K562 (cell line): ENCODE measurements around the gene NT5C2. TPM values are rescaled to one million over a fixed set of nuclear protein-coding genes. Genes with fewer than 3 reads are reported as not detected.

Source experiments
- E2F8 ChIP-seq: fragments of 450-650 bp; IDR thresholded peaks from 2 replicates; pipeline ENCODE4 v1.7.1; 2018; ENCODE audit warnings: mild to moderate bottlenecking, low read depth; ENCODE audit not compliant: partially characterized antibody
- JUN ChIP-seq, 2 experiments: sonication (generic) in 1 of 2; formaldehyde crosslinking in 1 of 2; IDR thresholded peaks; 2 replicates each; pipeline versions ENCODE4 v1.6.1 to v1.8.0; 2012 to 2022; ENCODE audit warnings: borderline replicate concordance in 2 of 2, mild to moderate bottlenecking in 2 of 2, improper control_type of control experiment in 1 of 2, low read depth in 1 of 2, low read length in 1 of 2, missing genetic modification reagents in 1 of 2
- MCM2 ChIP-seq: fragments of 450-650 bp; IDR thresholded peaks from 2 replicates; pipeline ENCODE4 v1.6.1; 2017; ENCODE audit warnings: low read depth, mild to moderate bottlenecking
- NR2C2 ChIP-seq, 2 experiments: fragments of 200-800 bp in 1 of 2; sonication (Bioruptor generic) in 1 of 2; sonication (generic) in 1 of 2; formaldehyde crosslinking in 1 of 2; IDR thresholded peaks; 2 replicates each; pipeline versions ENCODE4 v1.6.1 to v1.8.0; 2016 to 2022; ENCODE audit warnings: mild to moderate bottlenecking in 1 of 2, missing compliant biosample characterization in 1 of 2, missing genetic modification characterization in 1 of 2, missing genetic modification reagents in 1 of 2
- SMARCA4 ChIP-seq: fragments of 450-650 bp; IDR thresholded peaks from 2 replicates; pipeline ENCODE4 v1.6.1; 2016
- YY1 ChIP-seq, 3 experiments: IDR thresholded peaks; 2 replicates each; pipeline ENCODE4 v1.6.1; 2011; ENCODE audit warnings: low read length in 2 of 3, mild to moderate bottlenecking in 2 of 3, moderate library complexity in 2 of 3, borderline replicate concordance in 1 of 3, control low read depth in 1 of 3, low read depth in 1 of 3; ENCODE audit not compliant: insufficient read depth in 3 of 3, insufficient replicate concordance in 2 of 3, control insufficient read depth in 1 of 3, insufficient read length in 1 of 3; ENCODE audit errors: extremely low read depth in 1 of 3
- ZNF146 ChIP-seq: IDR thresholded peaks from one replicate; pipeline ENCODE4 v1.6.1; 2018; ENCODE audit warnings: missing compliant biosample characterization; ENCODE audit not compliant: unreplicated experiment
- polyA plus RNA-seq, 8 experiments: library from polyadenylated mRNA; depleted of rRNA in 4 of 8; stranded (reverse) in 5 of 8; unstranded in 3 of 8; fragments of >200 nt; fragmentation: Nextera tagmentation in 2 of 8; fragmentation: Illumina TruSeq in 1 of 8; extraction: Ambion mirVana in 2 of 8; extraction: Trizol in 1 of 8; gene quantifications; 2 replicates each; pipeline versions ENCODE4 v1.2.1 to v1.2.3, GENCODE V29; 2011 to 2014; ENCODE audit warnings: inconsistent platforms in 1 of 8, missing spikeins in 1 of 8
- total RNA-seq, 7 experiments: library from RNA; depleted of rRNA in 6 of 7; stranded (reverse); fragments of >200 nt in 6 of 7; fragmentation: Illumina TruSeq in 2 of 7; extraction: Trizol in 2 of 7; gene quantifications; 2 replicates each; pipeline versions ENCODE4 v1.2.1 to v1.2.3, GENCODE V29; 2011 to 2021; ENCODE audit warnings: low replicate concordance in 1 of 7
- TF ChIP-seq, protein P1 (sequence below): fragments of 450-650 bp; IDR thresholded peaks from 2 replicates; pipeline ENCODE4 v1.6.1; 2016; ENCODE audit warnings: missing biosample characterization, missing genetic modification characterization
- TF ChIP-seq, protein P2 (sequence below): IDR thresholded peaks from 2 replicates; pipeline ENCODE4 v1.6.1; 2011; ENCODE audit warnings: borderline replicate concordance, low read depth, mild to moderate bottlenecking, moderate library complexity, low read length; ENCODE audit not compliant: insufficient read depth, poor library complexity, severe bottlenecking
- TF ChIP-seq, protein P3 (sequence below): fragments of 250-450 bp; sonication (Bioruptor Pico); IDR thresholded peaks from 2 replicates; pipeline ENCODE4 v1.8.0; 2022; ENCODE audit warnings: moderate library complexity, mild to moderate bottlenecking, inconsistent platforms
- TF ChIP-seq, protein P4 (sequence below): sonication (generic); formaldehyde crosslinking; IDR thresholded peaks from 2 replicates; pipeline ENCODE4 v1.8.1; 2023; ENCODE audit warnings: missing genetic modification reagents, mild to moderate bottlenecking, borderline replicate concordance
- TF ChIP-seq, protein P5 (sequence below): fragments of 250-450 bp; sonication (Bioruptor Pico); IDR thresholded peaks from 2 replicates; pipeline ENCODE4 v1.5.0; 2020; ENCODE audit warnings: mild to moderate bottlenecking

Gene NT5C2
- total and polyA plus RNA-seq, 9 of the 15 experiments (the other 6 are each of a cell fraction or from before 2014, with no cell fraction given) = 11.3 to 45.2 (median 27.7) TPM

- TF ChIP-seq ZNF146 = no peak
- TF ChIP-seq, protein P1, sequence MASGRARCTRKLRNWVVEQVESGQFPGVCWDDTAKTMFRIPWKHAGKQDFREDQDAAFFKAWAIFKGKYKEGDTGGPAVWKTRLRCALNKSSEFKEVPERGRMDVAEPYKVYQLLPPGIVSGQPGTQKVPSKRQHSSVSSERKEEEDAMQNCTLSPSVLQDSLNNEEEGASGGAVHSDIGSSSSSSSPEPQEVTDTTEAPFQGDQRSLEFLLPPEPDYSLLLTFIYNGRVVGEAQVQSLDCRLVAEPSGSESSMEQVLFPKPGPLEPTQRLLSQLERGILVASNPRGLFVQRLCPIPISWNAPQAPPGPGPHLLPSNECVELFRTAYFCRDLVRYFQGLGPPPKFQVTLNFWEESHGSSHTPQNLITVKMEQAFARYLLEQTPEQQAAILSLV (tag) = no peak
- peak; percentile 93 for TF ChIP-seq SMARCA4
- TF ChIP-seq, protein P2, sequence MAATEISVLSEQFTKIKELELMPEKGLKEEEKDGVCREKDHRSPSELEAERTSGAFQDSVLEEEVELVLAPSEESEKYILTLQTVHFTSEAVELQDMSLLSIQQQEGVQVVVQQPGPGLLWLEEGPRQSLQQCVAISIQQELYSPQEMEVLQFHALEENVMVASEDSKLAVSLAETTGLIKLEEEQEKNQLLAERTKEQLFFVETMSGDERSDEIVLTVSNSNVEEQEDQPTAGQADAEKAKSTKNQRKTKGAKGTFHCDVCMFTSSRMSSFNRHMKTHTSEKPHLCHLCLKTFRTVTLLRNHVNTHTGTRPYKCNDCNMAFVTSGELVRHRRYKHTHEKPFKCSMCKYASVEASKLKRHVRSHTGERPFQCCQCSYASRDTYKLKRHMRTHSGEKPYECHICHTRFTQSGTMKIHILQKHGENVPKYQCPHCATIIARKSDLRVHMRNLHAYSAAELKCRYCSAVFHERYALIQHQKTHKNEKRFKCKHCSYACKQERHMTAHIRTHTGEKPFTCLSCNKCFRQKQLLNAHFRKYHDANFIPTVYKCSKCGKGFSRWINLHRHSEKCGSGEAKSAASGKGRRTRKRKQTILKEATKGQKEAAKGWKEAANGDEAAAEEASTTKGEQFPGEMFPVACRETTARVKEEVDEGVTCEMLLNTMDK = no peak
- TF ChIP-seq, protein P3, sequence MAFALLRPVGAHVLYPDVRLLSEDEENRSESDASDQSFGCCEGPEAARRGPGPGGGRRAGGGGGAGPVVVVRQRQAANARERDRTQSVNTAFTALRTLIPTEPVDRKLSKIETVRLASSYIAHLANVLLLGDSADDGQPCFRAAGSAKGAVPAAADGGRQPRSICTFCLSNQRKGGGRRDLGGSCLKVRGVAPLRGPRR (CRISPR knock-in tag) = no peak
- TF ChIP-seq JUN (IDR thresholded peaks at IDR 0.05; ENCODE audit: borderline replicate concordance, low read depth, low read length) = peak; percentile 91
- TF ChIP-seq JUN (CRISPR knock-in tag; IDR thresholded peaks at IDR 0.05; ENCODE audit: borderline replicate concordance) = no peak
- no peak for TF ChIP-seq MCM2
- no peak for TF ChIP-seq E2F8
- no peak for TF ChIP-seq NR2C2 (CRISPR knock-in tag; IDR thresholded peaks at IDR 0.05)
- TF ChIP-seq NR2C2 (tag; IDR thresholded peaks at IDR 0.05) = peak; percentile 65; the same call in 1 of the 2 replicates
- TF ChIP-seq, protein P4, sequence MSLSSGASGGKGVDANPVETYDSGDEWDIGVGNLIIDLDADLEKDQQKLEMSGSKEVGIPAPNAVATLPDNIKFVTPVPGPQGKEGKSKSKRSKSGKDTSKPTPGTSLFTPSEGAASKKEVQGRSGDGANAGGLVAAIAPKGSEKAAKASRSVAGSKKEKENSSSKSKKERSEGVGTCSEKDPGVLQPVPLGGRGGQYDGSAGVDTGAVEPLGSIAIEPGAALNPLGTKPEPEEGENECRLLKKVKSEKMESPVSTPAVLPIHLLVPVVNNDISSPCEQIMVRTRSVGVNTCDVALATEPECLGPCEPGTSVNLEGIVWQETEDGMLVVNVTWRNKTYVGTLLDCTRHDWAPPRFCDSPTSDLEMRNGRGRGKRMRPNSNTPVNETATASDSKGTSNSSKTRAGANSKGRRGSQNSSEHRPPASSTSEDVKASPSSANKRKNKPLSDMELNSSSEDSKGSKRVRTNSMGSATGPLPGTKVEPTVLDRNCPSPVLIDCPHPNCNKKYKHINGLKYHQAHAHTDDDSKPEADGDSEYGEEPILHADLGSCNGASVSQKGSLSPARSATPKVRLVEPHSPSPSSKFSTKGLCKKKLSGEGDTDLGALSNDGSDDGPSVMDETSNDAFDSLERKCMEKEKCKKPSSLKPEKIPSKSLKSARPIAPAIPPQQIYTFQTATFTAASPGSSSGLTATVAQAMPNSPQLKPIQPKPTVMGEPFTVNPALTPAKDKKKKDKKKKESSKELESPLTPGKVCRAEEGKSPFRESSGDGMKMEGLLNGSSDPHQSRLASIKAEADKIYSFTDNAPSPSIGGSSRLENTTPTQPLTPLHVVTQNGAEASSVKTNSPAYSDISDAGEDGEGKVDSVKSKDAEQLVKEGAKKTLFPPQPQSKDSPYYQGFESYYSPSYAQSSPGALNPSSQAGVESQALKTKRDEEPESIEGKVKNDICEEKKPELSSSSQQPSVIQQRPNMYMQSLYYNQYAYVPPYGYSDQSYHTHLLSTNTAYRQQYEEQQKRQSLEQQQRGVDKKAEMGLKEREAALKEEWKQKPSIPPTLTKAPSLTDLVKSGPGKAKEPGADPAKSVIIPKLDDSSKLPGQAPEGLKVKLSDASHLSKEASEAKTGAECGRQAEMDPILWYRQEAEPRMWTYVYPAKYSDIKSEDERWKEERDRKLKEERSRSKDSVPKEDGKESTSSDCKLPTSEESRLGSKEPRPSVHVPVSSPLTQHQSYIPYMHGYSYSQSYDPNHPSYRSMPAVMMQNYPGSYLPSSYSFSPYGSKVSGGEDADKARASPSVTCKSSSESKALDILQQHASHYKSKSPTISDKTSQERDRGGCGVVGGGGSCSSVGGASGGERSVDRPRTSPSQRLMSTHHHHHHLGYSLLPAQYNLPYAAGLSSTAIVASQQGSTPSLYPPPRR (CRISPR knock-in tag) = no peak
- TF ChIP-seq YY1 (IDR thresholded peaks at IDR 0.05; ENCODE audit: borderline replicate concordance in 1 of 3, control insufficient read depth in 1 of 3, extremely low read depth in 1 of 3, insufficient read depth in 3 of 3, insufficient read length in 1 of 3, insufficient replicate concordance in 2 of 3, low read depth in 1 of 3, low read length in 2 of 3) = no peak
- TF ChIP-seq, protein P5, sequence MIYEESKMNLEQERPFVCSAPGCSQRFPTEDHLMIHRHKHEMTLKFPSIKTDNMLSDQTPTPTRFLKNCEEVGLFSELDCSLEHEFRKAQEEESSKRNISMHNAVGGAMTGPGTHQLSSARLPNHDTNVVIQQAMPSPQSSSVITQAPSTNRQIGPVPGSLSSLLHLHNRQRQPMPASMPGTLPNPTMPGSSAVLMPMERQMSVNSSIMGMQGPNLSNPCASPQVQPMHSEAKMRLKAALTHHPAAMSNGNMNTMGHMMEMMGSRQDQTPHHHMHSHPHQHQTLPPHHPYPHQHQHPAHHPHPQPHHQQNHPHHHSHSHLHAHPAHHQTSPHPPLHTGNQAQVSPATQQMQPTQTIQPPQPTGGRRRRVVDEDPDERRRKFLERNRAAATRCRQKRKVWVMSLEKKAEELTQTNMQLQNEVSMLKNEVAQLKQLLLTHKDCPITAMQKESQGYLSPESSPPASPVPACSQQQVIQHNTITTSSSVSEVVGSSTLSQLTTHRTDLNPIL (CRISPR knock-in tag) = no peak
These were observed 4.1 kb upstream of the NT5C2 start (continued) for GRCh38 chr10:103197174-103197573.
